Uterus (tissue), 4 donors: ENCODE results near the gene GRID2. TPM values are rescaled to one million over a fixed set of nuclear protein-coding genes. Genes with fewer than 3 reads are reported as not detected.

Experiments used
- DNase-seq, 2 donors: peaks; one replicate each; pipeline ENCODE4 v3.0.0-alpha.2; 2019 to 2020
- H3K27ac ChIP-seq, 2 donors: fragments of 200-600 bp; sonication (generic); 1 replicate in 1 of 2; 2 replicates in 1 of 2; pipeline ENCODE4 v1.5.1; 2016 to 2018
- H3K27me3 ChIP-seq, 2 donors: fragments of 200-600 bp; sonication (generic); one replicate each; pipeline ENCODE4 v1.5.1; 2018 to 2019; ENCODE audit warnings: control low read depth in 1 of 2
- H3K36me3 ChIP-seq, 2 donors: fragments of 200-600 bp; sonication (generic); one replicate each; pipeline ENCODE4 v1.5.1; 2019; ENCODE audit warnings: control low read depth in 1 of 2
- H3K4me1 ChIP-seq, 2 donors: fragments of 200-600 bp; sonication (generic); one replicate each; pipeline ENCODE4 v1.5.1; 2018 to 2019; ENCODE audit warnings: control low read depth in 1 of 2
- H3K4me3 ChIP-seq, 2 donors: fragments of 200-600 bp; sonication (generic); 1 replicate in 1 of 2; 2 replicates in 1 of 2; pipeline ENCODE4 v1.5.1; 2018 to 2019; ENCODE audit warnings: mild to moderate bottlenecking in 1 of 2
- H3K9me3 ChIP-seq, 2 donors: fragments of 200-600 bp; sonication (generic); one replicate each; pipeline ENCODE4 v1.5.1; 2019; ENCODE audit warnings: control low read depth in 1 of 2
- CTCF ChIP-seq, 4 experiments: fragments of 200-600 bp in 2 of 4; fragments of 450-650 bp in 2 of 4; sonication (generic) in 2 of 4; IDR thresholded peaks; one replicate each; pipeline ENCODE4 v1.5.1; 2016 to 2019; ENCODE audit warnings: antibody characterized with exemption in 4 of 4, mild to moderate bottlenecking in 2 of 4, moderate library complexity in 1 of 4
- POLR2A ChIP-seq, 2 donors: fragments of 450-650 bp; IDR thresholded peaks; one replicate each; pipeline ENCODE4 v1.6.1; 2016; ENCODE audit warnings: antibody characterized with exemption in 2 of 2, mild to moderate bottlenecking in 1 of 2, moderate library complexity in 1 of 2
- intact Hi-C: fragments of 100-400 bp; cut with DNase I; formaldehyde crosslinking; loops from one replicate; pipeline ENCODE4 v1.15.1; 2023; ENCODE audit warnings: low total_unique reads
- total RNA-seq, 4 donors: library from RNA; depleted of rRNA in 3 of 4; stranded (reverse); fragments of >200 nt in 3 of 4; gene quantifications; one replicate each; pipeline versions ENCODE4 v1.1.0 to v1.2.4, GENCODE V29; 2014 to 2023
- donor health status: DM: yes; HTN: yes; CAD: no.

The GRID2 gene
- total RNA-seq, 4 donors from 2014 or later = 0.27 to 33.3 (median 0.59) TPM; not detected in 1

- H3K27ac ChIP-seq = no peak overlapping the region
- no peak overlapping the region for H3K4me3 ChIP-seq
- H3K4me1 ChIP-seq = no peaks in the 10 kb centered on the region
- no peak for DNase-seq
- H3K9me3 ChIP-seq = no peaks in the 10 kb centered on the region
- intact Hi-C loops = no loop called here
- H3K36me3 ChIP-seq = no peaks in the 10 kb centered on the region
- TF ChIP-seq POLR2A (IDR thresholded peaks at IDR 0.05) = no peak
- no peak for TF ChIP-seq CTCF (IDR thresholded peaks at IDR 0.05)
- H3K27me3 ChIP-seq = no peaks in the 10 kb centered on the region
Measured at GRCh38 chr4:93042746-93043145, 739.0 kb downstream of the GRID2 start.

GRCh38 chr4:93053140-93053539 is 749.4 kb downstream of the GRID2 start:
- H3K9me3 ChIP-seq = no peaks in the 10 kb centered on the region
- no peak overlapping the region for H3K4me3 ChIP-seq
- H3K27me3 ChIP-seq = no peaks in the 10 kb centered on the region
- H3K36me3 ChIP-seq = peaks cover 0 to 4% of the 10 kb centered on the region in 2 donors
- no peak for TF ChIP-seq CTCF (IDR thresholded peaks at IDR 0.05)
- TF ChIP-seq POLR2A (IDR thresholded peaks at IDR 0.05) = no peak
- no peaks in the 10 kb centered on the region for H3K4me1 ChIP-seq
- intact Hi-C loops = no loop called here
- H3K27ac ChIP-seq = no peak overlapping the region
- no peak for DNase-seq

GRCh38 chr4:93061826-93062225 is 758.1 kb downstream of the GRID2 start:
- no peaks in the 10 kb centered on the region for H3K36me3 ChIP-seq
- no peak overlapping the region for H3K4me3 ChIP-seq
- intact Hi-C loops = no loop called here
- no peaks in the 10 kb centered on the region for H3K4me1 ChIP-seq
- no peaks in the 10 kb centered on the region for H3K27me3 ChIP-seq
- no peak for TF ChIP-seq POLR2A (IDR thresholded peaks at IDR 0.05)
- no peak for TF ChIP-seq CTCF (IDR thresholded peaks at IDR 0.05)
- no peak for DNase-seq
- H3K27ac ChIP-seq = no peak overlapping the region
- H3K9me3 ChIP-seq = no peaks in the 10 kb centered on the region

DNA sequence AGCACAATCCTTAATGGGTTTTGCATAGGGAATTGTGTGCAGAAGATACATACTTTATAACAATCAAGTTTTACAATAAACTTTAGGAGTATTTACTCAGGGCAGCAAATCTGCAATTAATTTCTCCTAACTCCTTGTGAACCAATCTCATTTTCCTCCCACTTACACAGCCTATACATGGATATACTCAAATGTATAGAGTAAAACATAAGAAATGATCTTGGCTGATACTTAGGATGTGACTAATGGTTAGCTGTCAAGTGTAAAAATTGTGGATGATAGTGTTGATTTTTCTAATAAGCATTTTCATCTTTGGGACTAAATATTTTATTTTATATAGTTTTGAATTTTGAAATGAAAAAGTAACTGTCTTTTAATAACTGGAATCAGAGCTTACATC is 759.6 kb downstream of the GRID2 start:
- H3K4me3 ChIP-seq = no peak overlapping the region
- no peak for TF ChIP-seq POLR2A (IDR thresholded peaks at IDR 0.05)
- TF ChIP-seq CTCF (IDR thresholded peaks at IDR 0.05) = no peak

GRCh38 chr4:93065790-93066189 is 762.0 kb downstream of the GRID2 start:
- Histone ChIP-seq H3K4me1 (no peaks in the 10 kb centered on the region), H3K27ac (no peak overlapping the region), H3K36me3 (no peaks in the 10 kb centered on the region), H3K9me3 (no peaks in the 10 kb centered on the region), H3K27me3 (no peaks in the 10 kb centered on the region), H3K4me3 (no peak overlapping the region)
- TF ChIP-seq POLR2A (IDR thresholded peaks at IDR 0.05) = no peak
- no peak for TF ChIP-seq CTCF (IDR thresholded peaks at IDR 0.05)
- intact Hi-C loops = no loop called here
- DNase-seq = no peak

More for the DNA sequence above, 759.6 kb downstream of the GRID2 start:
- intact Hi-C loops = no loop called here
- Histone ChIP-seq H3K27ac (no peak overlapping the region), H3K9me3 (no peaks in the 10 kb centered on the region), H3K36me3 (no peaks in the 10 kb centered on the region), H3K27me3 (no peaks in the 10 kb centered on the region), H3K4me1 (no peaks in the 10 kb centered on the region)
- no peak for DNase-seq
